Loucy (cell line): Measurements from ENCODE around the gene ZNF726.
"Not testable (repeated sequence)": the region's sequence is repeated elsewhere in the genome, so short reads cannot be mapped to it uniquely, and the experiment has no call there.

Source experiments
- H2AFZ ChIP-seq: fragments of 200-600 bp; sonication (generic); 2 replicates; pipeline ENCODE4 v1.6.0; 2016; ENCODE audit warnings: antibody characterized with exemption, mild to moderate bottlenecking, low read length, moderate library complexity
- H3F3A ChIP-seq: fragments of 200-600 bp; 2 replicates; pipeline ENCODE4 v1.6.0; 2016; ENCODE audit warnings: antibody characterized with exemption, low read depth, mild to moderate bottlenecking
- H3K27me3 ChIP-seq: fragments of 200-600 bp; sonication (generic); 2 replicates; pipeline ENCODE4 v1.6.1; 2014; ENCODE audit warnings: low read length, mild to moderate bottlenecking; ENCODE audit not compliant: insufficient read depth, poor library complexity, severe bottlenecking
- H3K36me3 ChIP-seq: fragments of 200-600 bp; sonication (generic); 2 replicates; pipeline ENCODE4 v1.6.1; 2016; ENCODE audit warnings: low read length; ENCODE audit not compliant: insufficient read depth
- H3K4me1 ChIP-seq: fragments of 200-600 bp; sonication (generic); 2 replicates; pipeline ENCODE4 v1.5.1; 2014; ENCODE audit warnings: low read length, mild to moderate bottlenecking; ENCODE audit not compliant: insufficient read depth, poor library complexity, severe bottlenecking
- H3K4me2 ChIP-seq: fragments of 200-600 bp; sonication (generic); 2 replicates; pipeline ENCODE4 v1.6.0; 2014; ENCODE audit warnings: antibody characterized with exemption, low read length, low read depth, mild to moderate bottlenecking; ENCODE audit not compliant: poor library complexity, severe bottlenecking
- H3K4me3 ChIP-seq: fragments of 200-600 bp; sonication (generic); 2 replicates; pipeline ENCODE4 v1.5.1; 2014; ENCODE audit warnings: low read length, mild to moderate bottlenecking, mixed read lengths; ENCODE audit not compliant: poor library complexity, severe bottlenecking
- H3K79me2 ChIP-seq: fragments of 200-600 bp; sonication (generic); 2 replicates; pipeline ENCODE4 v1.6.1; 2014; ENCODE audit warnings: low read length; ENCODE audit not compliant: insufficient read depth
- H3K9ac ChIP-seq: fragments of 200-600 bp; sonication (generic); 2 replicates; pipeline ENCODE4 v1.6.0; 2014; ENCODE audit warnings: mild to moderate bottlenecking, low read depth, low read length, moderate library complexity; ENCODE audit not compliant: poor library complexity, severe bottlenecking
- H3K9me2 ChIP-seq: fragments of 200-600 bp; sonication (generic); replicated peaks from 2 replicates; pipeline ENCODE4 v1.6.1; 2016; ENCODE audit warnings: low read depth, low read length, mixed read lengths
- H3K9me3 ChIP-seq: fragments of 200-600 bp; sonication (generic); 2 replicates; pipeline ENCODE4 v1.6.1; 2014; ENCODE audit warnings: mild to moderate bottlenecking, antibody characterized with exemption, low read length, low read depth; ENCODE audit not compliant: insufficient read depth
- H4K20me1 ChIP-seq: fragments of 200-600 bp; sonication (generic); 2 replicates; pipeline ENCODE4 v1.6.0; 2014; ENCODE audit warnings: antibody characterized with exemption, low read length, mild to moderate bottlenecking; ENCODE audit not compliant: insufficient read depth, poor library complexity, severe bottlenecking
- CTCF ChIP-seq: fragments of 200-600 bp; sonication (generic); conservative IDR thresholded peaks from 2 replicates; pipeline ENCODE4 v1.5.1; 2014; ENCODE audit warnings: mild to moderate bottlenecking, antibody characterized with exemption, low read length
- EZH2phosphoT487 ChIP-seq: fragments of 200-600 bp; IDR thresholded peaks from 2 replicates; pipeline ENCODE4 v1.6.1; 2018; ENCODE audit warnings: antibody characterized with exemption, mild to moderate bottlenecking, moderate library complexity, borderline replicate concordance

Gene ZNF726

GRCh38 chr19:23872282-23872919, 42.3 kb upstream of the ZNF726 start:
- no peaks in the 10 kb centered on the region for H3K4me1 ChIP-seq
- H3K9me3 ChIP-seq = no peaks in the 10 kb centered on the region; the same call in 1 of the 2 replicates
- no peaks in the 10 kb centered on the region for H3K36me3 ChIP-seq
- TF ChIP-seq CTCF (no peak), EZH2phosphoT487 (no peak)
- H3K4me2 ChIP-seq = no peak overlapping the region
- H2AFZ ChIP-seq = no peak overlapping the region
- no peak overlapping the region for H3K4me3 ChIP-seq
- H3K27me3 ChIP-seq = no peaks in the 10 kb centered on the region
- H3K9ac ChIP-seq = no peak overlapping the region
- no peaks in the 10 kb centered on the region for H4K20me1 ChIP-seq
- H3K79me2 ChIP-seq = no peaks in the 10 kb centered on the region
- no peaks in the 10 kb centered on the region for H3K9me2 ChIP-seq
- no peaks in the 10 kb centered on the region for H3F3A ChIP-seq

- Histone ChIP-seq H3F3A (no peaks in the 10 kb centered on the region), H3K9me3 (peaks cover 2% of the 10 kb centered on the region; the same call in 1 of the 2 replicates), H2AFZ (no peak overlapping the region), H3K36me3 (no peaks in the 10 kb centered on the region), H3K4me1 (no peaks in the 10 kb centered on the region), H4K20me1 (no peaks in the 10 kb centered on the region), H3K79me2 (no peaks in the 10 kb centered on the region), H3K9ac (no peak overlapping the region), H3K4me2 (no peak overlapping the region), H3K4me3 (no peak overlapping the region), H3K9me2 (no peaks in the 10 kb centered on the region), H3K27me3 (no peaks in the 10 kb centered on the region)
- no peak for TF ChIP-seq CTCF
- TF ChIP-seq EZH2phosphoT487 = no peak
These were observed 38.4 kb upstream of the ZNF726 start for GRCh38 chr19:23876261-23876660.

GRCh38 chr19:23876756-23877155, 37.9 kb upstream of the ZNF726 start:
- H4K20me1 ChIP-seq, H3K4me2 ChIP-seq, H2AFZ ChIP-seq, H3K4me3 ChIP-seq, H3K36me3 ChIP-seq, H3K9me3 ChIP-seq, H3F3A ChIP-seq, H3K79me2 ChIP-seq, H3K9ac ChIP-seq, H3K27me3 ChIP-seq, H3K9me2 ChIP-seq, H3K4me1 ChIP-seq: not testable (repeated sequence)

- H3K9ac ChIP-seq = no peak overlapping the region
- H2AFZ ChIP-seq = no peak overlapping the region
- H3K4me1 ChIP-seq = no peaks in the 10 kb centered on the region
- H3K79me2 ChIP-seq = no peaks in the 10 kb centered on the region
- H3K27me3 ChIP-seq = no peaks in the 10 kb centered on the region
- H3K4me2 ChIP-seq = no peak overlapping the region
- no peak for TF ChIP-seq CTCF
- TF ChIP-seq EZH2phosphoT487 = no peak
- H3K9me2 ChIP-seq = no peaks in the 10 kb centered on the region
- no peak overlapping the region for H3K4me3 ChIP-seq
- no peaks in the 10 kb centered on the region for H3K36me3 ChIP-seq
- H4K20me1 ChIP-seq = no peaks in the 10 kb centered on the region
- peaks cover 4% of the 10 kb centered on the region; the same call in 1 of the 2 replicates for H3K9me3 ChIP-seq
- no peaks in the 10 kb centered on the region for H3F3A ChIP-seq
These were observed 32.2 kb upstream of the ZNF726 start for GRCh38 chr19:23882493-23882892.
